Gastroesophageal sphincter (tissue), 4 donors: ENCODE data around the gene CENPQ. TPM values are rescaled to one million over a fixed set of nuclear protein-coding genes. Genes with fewer than 3 reads are reported as not detected.

ENCODE experiments used
- ATAC-seq: fragments of 150-250 bp; one replicate; pipeline ENCODE4 v1.9.1; 2016; ENCODE audit warnings: mild to moderate bottlenecking, moderate library complexity
- H3K27ac ChIP-seq, 4 donors: fragments of 200-600 bp; sonication (generic) in 3 of 4; 1 replicate in 3 of 4; 2 replicates in 1 of 4; pipeline ENCODE4 v1.5.1; 2016 to 2019
- H3K27me3 ChIP-seq: fragments of 200-600 bp; sonication (generic); one replicate; pipeline ENCODE4 v1.5.1; 2019
- H3K36me3 ChIP-seq, 2 donors: fragments of 200-600 bp; sonication (generic); one replicate each; pipeline ENCODE4 v1.5.1; 2019; ENCODE audit warnings: control low read depth in 1 of 2
- H3K4me1 ChIP-seq, 3 donors: fragments of 200-600 bp; sonication (generic); 1 replicate in 2 of 3; 2 replicates in 1 of 3; pipeline ENCODE4 v1.5.1; 2016 to 2019; ENCODE audit warnings: control low read depth in 2 of 3
- H3K4me3 ChIP-seq, 2 donors: fragments of 200-600 bp; sonication (generic); one replicate each; pipeline ENCODE4 v1.5.1; 2019; ENCODE audit warnings: mild to moderate bottlenecking in 1 of 2, moderate library complexity in 1 of 2
- H3K9me3 ChIP-seq, 3 donors: fragments of 200-600 bp; sonication (generic); one replicate each; pipeline ENCODE4 v1.5.1; 2017 to 2019; ENCODE audit warnings: control low read depth in 2 of 3
- EP300 ChIP-seq: sonication (generic); formaldehyde crosslinking; IDR thresholded peaks from one replicate; pipeline ENCODE4 v1.6.1; 2017; ENCODE audit warnings: antibody characterized with exemption, mild to moderate bottlenecking
- POLR2A ChIP-seq, 2 donors: fragments of 450-650 bp; IDR thresholded peaks; one replicate each; pipeline ENCODE4 v1.6.1; 2017; ENCODE audit warnings: antibody characterized with exemption in 2 of 2, mild to moderate bottlenecking in 2 of 2, moderate library complexity in 1 of 2
- POLR2AphosphoS5 ChIP-seq: sonication (generic); formaldehyde crosslinking; IDR thresholded peaks from one replicate; pipeline ENCODE4 v1.6.1; 2017; ENCODE audit warnings: antibody characterized with exemption
- WGBS, 2 donors: methylation state at CpG; one replicate each; pipeline ENCODE4 v1.1.5; 2018; ENCODE audit warnings: low coverage in 1 of 2; 5-methylcytosine and 5-hydroxymethylcytosine counted together
- total RNA-seq, 4 donors: library from RNA; depleted of rRNA; stranded (reverse); fragments of >200 nt; gene quantifications; one replicate each; pipeline ENCODE4 v1.1.0, GENCODE V29; 2016
- TF ChIP-seq, protein P1 (sequence below), 4 experiments: fragments of 200-600 bp in 2 of 4; fragments of 450-650 bp in 2 of 4; sonication (generic) in 1 of 4; IDR thresholded peaks; one replicate each; pipeline ENCODE4 v1.5.1; 2017 to 2019; ENCODE audit warnings: antibody characterized with exemption in 4 of 4, mild to moderate bottlenecking in 2 of 4, moderate library complexity in 2 of 4

Gene CENPQ
- total RNA-seq, 4 donors from 2014 or later: 5.0 to 9.3 (median 5.6) TPM

DNA sequence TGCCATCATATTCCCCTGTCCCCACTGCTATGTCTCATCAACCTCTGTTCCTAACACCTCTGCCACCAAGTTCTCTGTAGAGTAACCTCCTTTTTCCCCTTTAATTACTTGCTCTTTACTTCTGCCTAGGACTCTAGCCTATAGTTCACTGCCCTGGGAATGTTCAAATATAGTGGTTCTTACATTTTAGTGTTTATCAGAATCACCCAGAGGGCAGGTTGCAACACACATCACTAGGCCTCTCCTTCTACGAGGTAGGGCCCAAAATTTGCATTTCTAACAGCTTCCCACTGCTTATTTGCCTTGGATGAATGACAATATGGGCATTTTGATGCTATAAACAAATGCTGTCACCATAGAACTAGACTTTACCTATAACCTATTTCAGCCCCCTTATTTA is 64.2 kb downstream of the CENPQ start:
- Histone ChIP-seq H3K27ac (no peak overlapping the region), H3K9me3 (no peaks in the 10 kb centered on the region), H3K27me3 (no peaks in the 10 kb centered on the region), H3K4me1 (no peaks in the 10 kb centered on the region), H3K4me3 (no peak overlapping the region), H3K36me3 (no peaks in the 10 kb centered on the region)
- no peak for ATAC-seq
- 50% methylated on average over 1 of the region's 1 CpG; no CpG with 5 or more reads in 1 of the 2 donors for WGBS, 2 donors
- TF ChIP-seq EP300: no peak
- no peak for TF ChIP-seq POLR2AphosphoS5
- no peak for TF ChIP-seq POLR2A (IDR thresholded peaks at IDR 0.05)
- TF ChIP-seq, protein P1, sequence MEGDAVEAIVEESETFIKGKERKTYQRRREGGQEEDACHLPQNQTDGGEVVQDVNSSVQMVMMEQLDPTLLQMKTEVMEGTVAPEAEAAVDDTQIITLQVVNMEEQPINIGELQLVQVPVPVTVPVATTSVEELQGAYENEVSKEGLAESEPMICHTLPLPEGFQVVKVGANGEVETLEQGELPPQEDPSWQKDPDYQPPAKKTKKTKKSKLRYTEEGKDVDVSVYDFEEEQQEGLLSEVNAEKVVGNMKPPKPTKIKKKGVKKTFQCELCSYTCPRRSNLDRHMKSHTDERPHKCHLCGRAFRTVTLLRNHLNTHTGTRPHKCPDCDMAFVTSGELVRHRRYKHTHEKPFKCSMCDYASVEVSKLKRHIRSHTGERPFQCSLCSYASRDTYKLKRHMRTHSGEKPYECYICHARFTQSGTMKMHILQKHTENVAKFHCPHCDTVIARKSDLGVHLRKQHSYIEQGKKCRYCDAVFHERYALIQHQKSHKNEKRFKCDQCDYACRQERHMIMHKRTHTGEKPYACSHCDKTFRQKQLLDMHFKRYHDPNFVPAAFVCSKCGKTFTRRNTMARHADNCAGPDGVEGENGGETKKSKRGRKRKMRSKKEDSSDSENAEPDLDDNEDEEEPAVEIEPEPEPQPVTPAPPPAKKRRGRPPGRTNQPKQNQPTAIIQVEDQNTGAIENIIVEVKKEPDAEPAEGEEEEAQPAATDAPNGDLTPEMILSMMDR (IDR thresholded peaks at IDR 0.05): no peak

DNA sequence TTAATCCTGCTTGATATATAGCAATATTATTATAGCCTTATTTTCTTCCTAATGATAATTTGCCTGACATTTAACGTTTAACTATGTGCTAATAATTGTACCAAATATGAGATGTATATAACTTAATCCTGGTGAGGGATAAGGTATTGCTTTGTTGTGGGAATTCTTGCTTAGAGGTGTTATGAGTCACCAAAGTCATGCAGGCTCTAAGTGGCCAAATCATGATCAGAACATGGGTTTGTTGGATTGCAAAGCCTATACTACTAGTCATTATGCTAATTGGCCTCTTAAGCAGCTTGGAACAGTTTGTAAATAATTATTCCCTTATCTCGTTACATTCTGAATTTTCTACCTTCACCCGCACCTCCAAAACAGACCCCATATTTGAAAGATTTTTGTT is 65.4 kb downstream of the CENPQ start:
- 48 to 58% methylated on average over 3 of the region's 3 CpGs for WGBS, 2 donors
- Histone ChIP-seq H3K27ac (no peak overlapping the region), H3K27me3 (no peaks in the 10 kb centered on the region), H3K9me3 (no peaks in the 10 kb centered on the region), H3K36me3 (no peaks in the 10 kb centered on the region), H3K4me1 (no peaks in the 10 kb centered on the region), H3K4me3 (no peak overlapping the region)
- ATAC-seq: no peak
- no peak for TF ChIP-seq POLR2A (IDR thresholded peaks at IDR 0.05)
- TF ChIP-seq EP300: no peak
- TF ChIP-seq POLR2AphosphoS5: no peak
- TF ChIP-seq, protein P1 (IDR thresholded peaks at IDR 0.05): no peak

DNA sequence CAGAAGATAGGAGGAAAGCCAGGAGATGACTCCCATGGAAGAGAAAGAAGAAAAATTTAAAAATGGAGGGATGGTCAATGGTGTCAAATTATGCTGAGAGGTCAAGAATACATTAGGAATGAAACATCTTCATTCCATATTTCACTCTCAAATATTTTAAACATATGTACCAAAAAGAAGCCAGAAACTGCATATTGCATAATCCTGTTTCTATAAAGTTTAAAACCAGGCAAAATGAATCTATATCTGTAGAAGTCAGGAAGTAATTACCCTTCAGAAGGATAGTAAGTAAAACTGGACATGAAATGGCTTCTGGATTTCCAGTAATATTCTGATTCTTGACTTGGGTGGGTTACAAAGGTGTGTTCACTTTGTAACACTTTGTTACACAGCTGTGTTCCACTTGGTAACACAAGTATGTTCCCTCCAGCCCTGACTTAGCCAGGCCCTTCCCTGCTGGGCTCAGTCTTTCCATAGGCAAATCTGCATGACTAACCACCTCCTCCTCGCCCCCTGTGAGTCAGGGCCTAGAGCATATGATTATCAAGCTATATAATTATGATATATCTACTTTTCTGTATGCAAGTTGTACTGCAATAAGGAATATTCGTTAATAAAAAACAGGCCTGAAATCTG is 67.1 kb downstream of the CENPQ start:
- no peaks in the 10 kb centered on the region for H3K27me3 ChIP-seq
- no peak for ATAC-seq
- no peak overlapping the region for H3K27ac ChIP-seq
- H3K9me3 ChIP-seq: no peaks in the 10 kb centered on the region
- TF ChIP-seq, protein P1 (IDR thresholded peaks at IDR 0.05): no peak
- TF ChIP-seq POLR2A (IDR thresholded peaks at IDR 0.05): no peak
- no peak for TF ChIP-seq POLR2AphosphoS5
- TF ChIP-seq EP300: no peak
- H3K36me3 ChIP-seq: no peaks in the 10 kb centered on the region
- H3K4me3 ChIP-seq: no peak overlapping the region
- WGBS, 2 donors: 56% methylated on average over 2 of the region's 2 CpGs; no CpG with 5 or more reads in 1 of the 2 donors
- no peaks in the 10 kb centered on the region for H3K4me1 ChIP-seq

DNA sequence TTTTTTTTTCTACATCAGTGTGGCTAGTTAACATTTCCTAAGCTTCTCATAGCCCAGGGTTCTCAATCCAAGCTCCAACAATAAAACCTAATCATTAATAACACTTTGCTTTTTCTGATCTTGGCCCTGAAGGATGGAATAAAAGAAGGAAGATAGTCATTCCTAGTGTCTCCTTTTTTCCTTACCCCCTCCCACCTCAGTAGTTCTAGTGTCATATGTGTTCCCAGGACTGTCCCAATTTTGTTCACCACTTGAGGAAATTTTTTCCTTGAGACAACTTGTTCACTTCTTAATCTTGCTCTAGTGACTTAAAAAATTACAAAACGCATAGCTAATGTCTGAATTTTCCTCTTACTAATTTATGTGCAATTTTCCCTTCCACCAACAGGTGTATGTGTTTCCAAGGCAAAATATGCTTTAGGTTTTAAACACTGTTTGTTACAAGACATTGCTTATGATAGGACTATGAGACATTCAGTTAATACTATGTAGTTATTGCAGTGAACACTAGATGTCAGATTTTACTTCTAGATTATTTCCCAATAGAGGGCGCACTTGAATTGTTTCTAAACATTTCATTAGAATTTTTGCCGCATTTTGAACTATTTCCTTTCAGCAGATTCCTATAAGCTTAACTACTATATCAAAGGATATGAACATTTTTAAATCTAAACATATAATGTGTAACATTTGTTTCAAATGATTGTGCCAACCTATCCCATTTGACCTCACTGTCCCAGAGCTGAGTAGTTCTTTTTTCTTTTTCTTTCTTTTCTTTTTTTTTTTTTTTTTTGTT is 68.8 kb downstream of the CENPQ start:
- ATAC-seq: peak; percentile 55
- Histone ChIP-seq H3K4me3 (no peak overlapping the region), H3K27ac (no peak overlapping the region), H3K9me3 (no peaks in the 10 kb centered on the region), H3K27me3 (no peaks in the 10 kb centered on the region), H3K36me3 (no peaks in the 10 kb centered on the region), H3K4me1 (no peaks in the 10 kb centered on the region)
- 9 to 22% methylated on average over 3 of the region's 3 CpGs for WGBS, 2 donors
- TF ChIP-seq POLR2AphosphoS5 (no peak), POLR2A (IDR thresholded peaks at IDR 0.05) (no peak), EP300 (no peak)
- TF ChIP-seq, protein P1 (IDR thresholded peaks at IDR 0.05): peak; percentile 52 to 73 (median 58)

DNA sequence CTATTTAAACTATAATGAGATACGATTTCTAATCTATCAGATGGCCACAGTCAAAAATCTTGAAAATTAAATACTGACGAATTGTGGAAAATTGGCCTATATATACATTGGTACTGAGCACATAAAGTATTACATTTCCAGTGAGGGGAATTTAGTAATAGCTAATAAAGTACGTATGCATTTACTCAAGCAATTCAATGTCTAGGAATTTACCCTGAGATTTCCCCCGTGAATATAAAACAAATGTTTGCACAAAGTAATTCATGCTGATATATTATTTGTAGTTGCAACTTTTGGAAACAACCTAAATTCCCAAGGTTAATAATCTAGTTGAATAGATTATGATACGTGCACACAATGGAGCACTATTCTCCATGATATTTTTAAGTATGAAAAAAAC is 72.6 kb downstream of the CENPQ start:
- Histone ChIP-seq H3K4me1 (no peaks in the 10 kb centered on the region), H3K27ac (no peak overlapping the region), H3K27me3 (no peaks in the 10 kb centered on the region), H3K36me3 (no peaks in the 10 kb centered on the region), H3K9me3 (no peaks in the 10 kb centered on the region), H3K4me3 (no peak overlapping the region)
- 62 to 77% methylated on average over 5 of the region's 5 CpGs for WGBS, 2 donors
- TF ChIP-seq, protein P1 (IDR thresholded peaks at IDR 0.05): no peak
- TF ChIP-seq POLR2AphosphoS5: no peak
- no peak for TF ChIP-seq POLR2A (IDR thresholded peaks at IDR 0.05)
- TF ChIP-seq EP300: no peak
- no peak for ATAC-seq
